ENCODE measurements around the gene SLC4A7.

DNA sequence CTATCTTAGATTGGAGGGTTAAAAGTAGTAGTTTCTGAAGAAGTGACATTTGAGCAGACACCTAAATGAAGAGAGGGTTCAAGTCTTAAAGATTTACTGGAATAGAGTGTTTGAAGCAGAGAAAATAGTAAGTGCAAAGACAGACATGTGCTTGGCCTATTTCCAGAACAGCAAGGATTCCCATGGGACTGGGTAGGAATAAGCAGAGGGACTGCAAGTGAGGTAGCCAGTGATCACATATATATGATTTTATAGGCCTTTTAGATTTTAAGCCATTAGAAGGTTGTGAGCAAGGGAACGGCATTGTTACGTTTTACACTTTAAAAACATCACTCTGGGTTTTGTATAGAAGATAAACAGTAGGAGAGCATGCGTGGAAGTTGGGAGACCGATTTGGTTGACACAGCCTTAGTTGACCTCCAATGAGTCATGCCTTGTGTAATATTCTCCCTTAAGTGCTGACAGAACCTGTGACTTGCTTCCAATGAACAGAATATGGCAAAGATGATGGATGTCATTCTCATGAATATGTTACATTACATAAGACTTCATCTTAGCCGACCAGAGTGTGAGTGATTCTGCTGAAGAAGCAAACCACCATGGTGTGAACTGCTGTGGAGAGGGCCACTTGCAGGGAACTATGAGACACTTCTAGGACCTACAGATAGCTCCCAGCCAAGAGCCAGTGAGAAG, 37.1 kb upstream of the SLC4A7 start:
- TF ChIP-seq, protein P1, sequence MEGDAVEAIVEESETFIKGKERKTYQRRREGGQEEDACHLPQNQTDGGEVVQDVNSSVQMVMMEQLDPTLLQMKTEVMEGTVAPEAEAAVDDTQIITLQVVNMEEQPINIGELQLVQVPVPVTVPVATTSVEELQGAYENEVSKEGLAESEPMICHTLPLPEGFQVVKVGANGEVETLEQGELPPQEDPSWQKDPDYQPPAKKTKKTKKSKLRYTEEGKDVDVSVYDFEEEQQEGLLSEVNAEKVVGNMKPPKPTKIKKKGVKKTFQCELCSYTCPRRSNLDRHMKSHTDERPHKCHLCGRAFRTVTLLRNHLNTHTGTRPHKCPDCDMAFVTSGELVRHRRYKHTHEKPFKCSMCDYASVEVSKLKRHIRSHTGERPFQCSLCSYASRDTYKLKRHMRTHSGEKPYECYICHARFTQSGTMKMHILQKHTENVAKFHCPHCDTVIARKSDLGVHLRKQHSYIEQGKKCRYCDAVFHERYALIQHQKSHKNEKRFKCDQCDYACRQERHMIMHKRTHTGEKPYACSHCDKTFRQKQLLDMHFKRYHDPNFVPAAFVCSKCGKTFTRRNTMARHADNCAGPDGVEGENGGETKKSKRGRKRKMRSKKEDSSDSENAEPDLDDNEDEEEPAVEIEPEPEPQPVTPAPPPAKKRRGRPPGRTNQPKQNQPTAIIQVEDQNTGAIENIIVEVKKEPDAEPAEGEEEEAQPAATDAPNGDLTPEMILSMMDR (IDR thresholded peaks at IDR 0.05; ENCODE audit: insufficient read depth, low read length): no peak
- TF ChIP-seq GABPA (IDR thresholded peaks at IDR 0.05; ENCODE audit: low read depth) (no peak), POLR2AphosphoS5 (IDR thresholded peaks at IDR 0.05; ENCODE audit: low read depth) (no peak)
- TF ChIP-seq, protein P2, sequence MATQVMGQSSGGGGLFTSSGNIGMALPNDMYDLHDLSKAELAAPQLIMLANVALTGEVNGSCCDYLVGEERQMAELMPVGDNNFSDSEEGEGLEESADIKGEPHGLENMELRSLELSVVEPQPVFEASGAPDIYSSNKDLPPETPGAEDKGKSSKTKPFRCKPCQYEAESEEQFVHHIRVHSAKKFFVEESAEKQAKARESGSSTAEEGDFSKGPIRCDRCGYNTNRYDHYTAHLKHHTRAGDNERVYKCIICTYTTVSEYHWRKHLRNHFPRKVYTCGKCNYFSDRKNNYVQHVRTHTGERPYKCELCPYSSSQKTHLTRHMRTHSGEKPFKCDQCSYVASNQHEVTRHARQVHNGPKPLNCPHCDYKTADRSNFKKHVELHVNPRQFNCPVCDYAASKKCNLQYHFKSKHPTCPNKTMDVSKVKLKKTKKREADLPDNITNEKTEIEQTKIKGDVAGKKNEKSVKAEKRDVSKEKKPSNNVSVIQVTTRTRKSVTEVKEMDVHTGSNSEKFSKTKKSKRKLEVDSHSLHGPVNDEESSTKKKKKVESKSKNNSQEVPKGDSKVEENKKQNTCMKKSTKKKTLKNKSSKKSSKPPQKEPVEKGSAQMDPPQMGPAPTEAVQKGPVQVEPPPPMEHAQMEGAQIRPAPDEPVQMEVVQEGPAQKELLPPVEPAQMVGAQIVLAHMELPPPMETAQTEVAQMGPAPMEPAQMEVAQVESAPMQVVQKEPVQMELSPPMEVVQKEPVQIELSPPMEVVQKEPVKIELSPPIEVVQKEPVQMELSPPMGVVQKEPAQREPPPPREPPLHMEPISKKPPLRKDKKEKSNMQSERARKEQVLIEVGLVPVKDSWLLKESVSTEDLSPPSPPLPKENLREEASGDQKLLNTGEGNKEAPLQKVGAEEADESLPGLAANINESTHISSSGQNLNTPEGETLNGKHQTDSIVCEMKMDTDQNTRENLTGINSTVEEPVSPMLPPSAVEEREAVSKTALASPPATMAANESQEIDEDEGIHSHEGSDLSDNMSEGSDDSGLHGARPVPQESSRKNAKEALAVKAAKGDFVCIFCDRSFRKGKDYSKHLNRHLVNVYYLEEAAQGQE (IDR thresholded peaks at IDR 0.05; ENCODE audit: insufficient replicate concordance, low read depth): no peak

All from HL-60 (cell line).